ENCODE results near the gene THBS3. TPM values are rescaled to one million over a fixed set of nuclear protein-coding genes. Genes with fewer than 3 reads are reported as not detected.
A peak's percentile ranks its signal among the peaks of the same experiment; 100 is the strongest.
"Not testable (repeated sequence)": the region's sequence is repeated elsewhere in the genome, so short reads cannot be mapped to it uniquely, and the experiment has no call there.

THBS3 gene
- total RNA-seq, 1 donor, result 8.0 TPM

DNA sequence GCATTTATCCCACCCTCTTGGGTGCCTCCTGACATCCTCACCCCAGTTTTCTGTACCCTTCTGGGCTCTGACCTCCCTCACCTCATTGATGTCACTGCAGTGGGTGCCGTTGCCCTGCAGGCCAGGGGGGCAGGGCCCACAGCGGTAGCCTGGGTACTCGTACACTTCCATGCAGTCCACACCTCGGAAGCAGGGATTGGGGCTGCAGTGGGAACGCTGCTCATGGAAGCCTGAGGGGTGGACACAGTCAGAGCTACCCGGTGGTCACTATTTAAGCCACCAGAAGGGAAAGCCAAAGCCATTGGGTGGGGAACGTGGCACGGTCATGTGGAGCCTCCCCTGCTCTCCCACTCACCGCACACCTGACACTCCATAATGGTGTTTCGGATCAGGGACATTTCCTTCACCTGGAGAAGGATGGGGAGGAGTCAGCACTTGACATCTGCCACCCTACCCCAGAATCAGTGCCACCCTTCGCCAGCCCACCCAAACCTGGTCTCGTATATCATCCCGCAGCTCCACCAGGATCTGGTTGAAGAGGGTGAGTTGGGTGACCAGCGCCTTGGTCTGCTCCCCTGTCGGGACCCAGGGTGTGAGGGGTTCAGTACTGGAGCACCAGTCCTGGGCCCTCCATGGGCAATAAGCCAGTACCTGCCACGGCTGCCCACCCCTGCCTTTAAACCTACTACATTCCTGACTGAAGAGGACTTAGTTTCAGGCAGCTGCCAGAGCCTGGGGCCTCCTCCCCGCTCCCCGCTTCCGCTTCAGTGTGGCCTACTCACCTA, 4.8 kb downstream of the THBS3 start:
- Histone ChIP-seq H3K9me3 (ENCODE audit: low read depth, low read length) (no peaks in the 10 kb centered on the region), H3K4me1 (ENCODE audit: insufficient read depth, low read length) (peaks cover 13% of the 10 kb centered on the region), H3K27me3 (ENCODE audit: insufficient read depth, low read length) (no peaks in the 10 kb centered on the region), H3K4me3 (ENCODE audit: low read length) (no peak overlapping the region)

DNA sequence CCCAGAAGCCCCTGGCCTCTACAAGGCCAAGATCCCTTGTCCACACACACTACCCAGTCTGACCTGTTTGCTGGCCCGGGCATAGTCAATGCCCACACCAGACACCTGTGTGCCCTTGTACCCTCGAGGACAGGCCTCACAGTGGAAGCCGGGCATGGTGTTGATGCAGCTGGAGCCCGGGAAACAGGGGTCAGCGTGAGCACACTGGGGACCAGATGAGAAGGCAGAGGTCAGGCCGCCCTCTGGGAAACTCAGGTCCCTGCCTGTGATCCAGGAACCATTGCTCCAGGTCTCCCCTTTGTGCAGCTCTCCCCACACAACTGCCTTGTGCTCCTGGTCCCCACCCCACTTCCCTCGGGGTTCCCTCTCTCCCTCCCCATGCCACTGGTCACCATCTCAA, 5.5 kb downstream of the THBS3 start:
- Histone ChIP-seq H3K4me1 (ENCODE audit: insufficient read depth, low read length) (peaks cover 5% of the 10 kb centered on the region), H3K4me3 (ENCODE audit: low read length) (no peak overlapping the region), H3K9me3 (ENCODE audit: low read depth, low read length) (no peaks in the 10 kb centered on the region), H3K27me3 (ENCODE audit: insufficient read depth, low read length) (no peaks in the 10 kb centered on the region)

DNA sequence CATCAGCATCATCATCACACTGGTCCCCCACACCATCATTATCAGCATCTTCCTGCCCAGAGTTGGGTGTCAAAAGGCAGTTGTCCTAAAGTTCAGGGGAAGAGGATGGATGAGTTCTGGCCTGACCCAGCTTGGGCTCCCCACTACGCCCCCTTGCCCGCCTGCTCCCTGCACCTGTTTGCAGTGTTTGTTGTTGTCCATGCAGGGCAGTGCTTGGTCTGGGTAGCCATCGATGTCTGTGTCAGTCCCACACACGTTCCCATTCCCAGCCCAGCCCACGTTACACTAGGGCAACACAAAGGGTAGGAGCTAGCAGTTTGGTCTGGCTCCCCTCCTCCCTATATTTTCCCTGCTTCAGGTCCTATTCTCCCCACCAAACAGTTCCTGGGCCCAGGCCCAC, 6.8 kb downstream of the THBS3 start:
- Histone ChIP-seq H3K27me3 (ENCODE audit: insufficient read depth, low read length) (no peaks in the 10 kb centered on the region), H3K9me3 (ENCODE audit: low read depth, low read length) (no peaks in the 10 kb centered on the region), H3K4me3 (ENCODE audit: low read length) (no peak overlapping the region), H3K4me1 (ENCODE audit: insufficient read depth, low read length) (no peaks in the 10 kb centered on the region)

DNA sequence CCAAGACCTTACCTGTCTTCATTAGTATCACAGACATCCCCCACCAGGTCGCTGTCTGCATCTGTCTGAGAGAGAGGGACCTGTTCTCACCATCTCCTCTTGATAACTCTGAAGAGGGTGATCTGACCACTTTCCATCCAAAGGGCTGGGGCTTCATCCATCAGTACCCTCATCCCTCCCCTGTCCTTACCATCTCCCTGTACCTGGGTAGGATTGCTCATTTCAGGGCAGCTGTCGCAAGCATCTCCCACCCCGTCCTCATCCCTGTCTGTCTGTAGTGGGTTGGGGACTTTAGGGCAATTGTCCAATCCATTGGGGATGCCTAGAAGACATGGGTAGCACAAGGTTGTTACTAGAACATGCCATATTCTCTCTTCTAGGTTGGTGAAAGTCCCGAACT, 7.9 kb downstream of the THBS3 start:
- no peaks in the 10 kb centered on the region for H3K9me3 ChIP-seq (ENCODE audit: low read depth, low read length)
- H3K4me1 ChIP-seq (ENCODE audit: insufficient read depth, low read length), result peaks cover 1% of the 10 kb centered on the region
- no peak overlapping the region for H3K4me3 ChIP-seq (ENCODE audit: low read length)
- no peaks in the 10 kb centered on the region for H3K27me3 ChIP-seq (ENCODE audit: insufficient read depth, low read length)

DNA sequence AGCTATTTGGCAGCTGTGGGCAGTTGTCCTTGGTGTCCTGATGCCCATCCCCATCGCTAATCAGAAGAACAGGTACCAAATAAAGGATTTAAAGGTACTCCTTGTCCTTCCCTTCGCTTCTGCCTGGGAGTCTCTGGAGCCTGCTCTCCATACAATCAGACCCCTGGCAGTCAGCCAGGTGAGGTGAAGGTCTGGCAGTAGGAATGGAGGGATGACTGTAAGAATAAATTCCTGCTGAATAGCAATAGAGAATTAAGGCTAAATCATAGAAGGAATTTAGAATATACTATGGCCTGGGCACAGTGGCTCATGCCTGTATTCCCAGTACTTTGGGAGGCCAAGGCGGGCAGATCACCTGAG, 9.2 kb downstream of the THBS3 start:
- Histone ChIP-seq H3K4me1 (ENCODE audit: insufficient read depth, low read length) (peaks cover 14% of the 10 kb centered on the region), H3K27me3 (ENCODE audit: insufficient read depth, low read length) (no peaks in the 10 kb centered on the region)

DNA sequence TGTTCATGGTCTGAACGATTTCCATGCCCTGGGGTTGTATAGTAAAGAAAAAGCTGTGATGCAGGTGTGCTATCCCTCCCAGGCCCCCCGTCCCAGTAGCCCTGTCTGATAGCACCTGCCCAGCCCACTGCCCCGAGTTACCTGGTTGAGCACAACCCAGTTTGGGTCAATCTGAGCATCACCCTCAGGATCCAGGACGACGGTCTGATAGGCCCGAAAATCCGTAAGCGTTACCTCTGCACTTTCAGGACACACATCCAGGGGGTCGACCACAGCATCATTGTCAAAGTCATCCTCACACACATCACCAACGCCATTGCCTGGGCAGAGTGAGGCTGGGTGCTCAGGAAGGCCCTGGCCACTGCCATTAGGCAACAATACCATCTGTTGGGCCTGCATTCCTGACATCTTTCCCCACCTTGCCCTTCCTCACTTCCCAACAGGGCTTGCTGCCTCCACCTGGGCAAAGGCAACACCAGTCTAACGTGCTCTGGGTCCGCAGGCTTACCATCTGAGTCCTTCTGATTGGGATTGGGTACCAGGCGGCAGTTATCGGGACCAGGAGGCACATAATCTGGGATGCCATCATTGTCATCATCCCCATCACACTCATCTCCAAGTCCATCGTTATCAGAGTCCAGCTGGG, 9.7 kb downstream of the THBS3 start:
- peaks cover 19% of the 10 kb centered on the region for H3K4me1 ChIP-seq (ENCODE audit: insufficient read depth, low read length)
- H3K9me3 ChIP-seq (ENCODE audit: low read depth, low read length), result no peaks in the 10 kb centered on the region
- no peak overlapping the region for H3K4me3 ChIP-seq (ENCODE audit: low read length)
- no peaks in the 10 kb centered on the region for H3K27me3 ChIP-seq (ENCODE audit: insufficient read depth, low read length)

More for the DNA sequence above, 9.2 kb downstream of the THBS3 start:
- H3K9me3 ChIP-seq (ENCODE audit: low read depth, low read length), result no peaks in the 10 kb centered on the region
- H3K4me3 ChIP-seq (ENCODE audit: low read length), result no peak overlapping the region

DNA sequence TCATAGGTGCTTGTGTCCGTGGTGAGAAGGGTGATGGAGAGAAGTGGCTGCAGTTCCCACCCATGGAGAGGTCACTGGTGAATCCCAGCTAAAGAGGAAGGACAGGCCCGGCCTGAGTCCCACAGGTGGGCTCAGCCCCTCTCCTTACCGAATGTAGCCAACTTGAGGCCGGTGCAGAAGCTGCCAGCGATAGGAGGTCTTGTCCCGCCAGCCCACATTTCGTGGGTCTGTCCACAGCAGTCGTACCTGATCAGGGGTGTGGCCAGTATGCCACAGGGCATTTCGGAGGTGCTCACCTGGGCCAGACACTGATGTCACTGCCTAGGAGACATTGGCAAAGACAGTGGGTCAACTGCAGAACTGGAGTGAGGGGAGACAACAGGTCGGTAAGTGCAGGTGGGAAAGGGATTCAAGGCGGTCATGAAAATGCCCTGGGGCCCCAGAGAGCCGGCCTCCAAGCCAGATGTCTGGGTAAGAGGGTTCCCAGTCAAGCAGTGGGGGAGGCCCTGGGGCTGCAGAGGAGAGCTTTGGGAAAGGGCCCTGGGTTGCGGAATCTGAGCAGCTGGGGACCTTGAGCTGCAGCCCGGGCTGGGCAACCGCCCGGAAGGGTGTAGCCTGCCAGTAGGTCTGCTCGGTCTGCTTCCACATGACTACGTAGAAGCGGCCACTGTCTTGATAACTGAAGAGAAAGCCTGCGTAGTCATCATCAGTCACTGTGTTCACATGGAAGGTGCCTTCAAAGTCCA, 10.6 kb downstream of the THBS3 start:
- Histone ChIP-seq H3K9me3 (ENCODE audit: low read depth, low read length) (no peaks in the 10 kb centered on the region), H3K4me3 (ENCODE audit: low read length) (no peak overlapping the region), H3K4me1 (ENCODE audit: insufficient read depth, low read length) (peaks cover 27% of the 10 kb centered on the region), H3K27me3 (ENCODE audit: insufficient read depth, low read length) (no peaks in the 10 kb centered on the region)

DNA sequence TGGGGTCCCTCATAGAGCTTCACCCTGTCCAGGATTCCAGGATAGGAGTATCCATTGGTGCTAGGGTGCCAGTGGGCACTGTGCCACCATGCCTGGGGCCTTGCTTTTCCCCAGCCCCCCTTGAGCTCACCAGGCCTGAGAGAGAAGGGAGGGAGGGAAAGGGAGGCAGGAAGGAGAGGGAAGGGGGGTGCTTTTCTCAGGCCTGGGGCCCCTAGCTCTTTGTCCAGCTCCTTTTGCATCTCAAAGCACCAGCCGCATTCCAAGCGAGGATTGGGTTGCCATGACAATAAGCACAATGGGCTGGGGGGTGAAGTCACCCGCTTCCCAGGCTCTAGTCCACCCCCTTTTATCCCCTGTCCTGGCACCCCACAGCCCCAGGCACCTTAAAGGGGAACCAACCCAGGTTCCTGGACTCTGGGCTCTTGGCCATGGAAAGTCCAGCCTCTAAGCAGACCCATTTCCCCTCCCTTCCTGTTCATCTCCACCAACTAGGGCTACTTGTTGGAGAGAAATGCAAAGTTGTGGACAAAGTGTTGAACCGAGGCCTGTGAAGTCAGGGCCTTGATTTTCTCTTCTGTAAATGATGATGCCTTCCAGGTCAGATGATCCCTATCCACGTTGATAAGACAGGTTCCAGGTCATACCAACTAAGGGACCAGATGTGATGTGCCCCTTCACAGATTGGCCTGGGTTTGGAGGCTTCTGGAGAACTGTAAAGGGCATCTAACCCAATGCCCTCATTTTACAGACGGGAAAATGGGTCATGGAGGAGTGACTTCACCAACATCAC, 11.4 kb downstream of the THBS3 start:
- no peaks in the 10 kb centered on the region for H3K9me3 ChIP-seq (ENCODE audit: low read depth, low read length)
- no peak overlapping the region for H3K4me3 ChIP-seq (ENCODE audit: low read length)
- peaks cover 27% of the 10 kb centered on the region for H3K4me1 ChIP-seq (ENCODE audit: insufficient read depth, low read length)
- H3K27me3 ChIP-seq (ENCODE audit: insufficient read depth, low read length), result no peaks in the 10 kb centered on the region

DNA sequence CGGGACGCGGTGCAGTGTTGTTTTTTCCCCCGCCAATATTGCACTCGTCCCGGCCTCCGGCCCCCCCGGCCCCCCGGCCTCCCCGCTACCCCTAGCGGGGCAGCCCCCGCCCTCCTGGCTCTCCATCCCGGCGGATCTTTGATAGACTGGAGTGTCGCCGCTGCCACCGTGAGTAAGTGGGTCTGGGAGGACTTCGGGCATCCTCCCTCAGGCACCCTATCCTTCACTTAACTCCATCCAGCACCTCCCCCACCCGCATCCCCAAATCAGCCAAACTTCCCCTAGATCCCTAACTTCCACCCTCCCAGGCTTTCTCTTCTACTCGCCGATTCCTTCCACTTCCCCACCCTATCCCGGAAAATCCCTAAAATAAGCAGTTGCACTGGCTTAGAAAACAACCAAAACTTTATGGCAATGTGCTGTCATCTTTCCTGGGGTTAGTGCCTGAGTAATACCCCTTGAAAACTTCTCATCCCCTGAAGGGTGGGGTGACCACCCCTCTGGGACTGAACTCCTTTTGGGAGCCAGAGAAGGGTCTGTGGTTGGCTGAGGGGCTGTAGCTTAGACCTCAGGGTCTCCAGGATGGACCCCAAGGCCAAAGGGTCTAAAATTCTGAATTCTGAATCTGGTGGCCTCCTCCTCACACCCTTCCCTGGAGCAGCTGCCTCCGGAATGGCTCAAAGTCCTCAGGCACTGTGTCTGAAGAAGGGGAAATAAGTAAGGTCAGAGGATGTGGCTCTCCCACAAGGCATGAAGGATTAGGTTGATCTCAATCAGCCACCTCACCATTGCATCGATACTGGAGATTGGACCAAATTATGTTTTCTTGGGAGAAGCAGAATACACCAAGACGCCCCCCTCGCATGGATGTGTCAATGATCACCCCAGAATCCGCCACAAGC, 12.2 kb downstream of the THBS3 start:
- H3K4me1 ChIP-seq (ENCODE audit: insufficient read depth, low read length), result peaks cover 27% of the 10 kb centered on the region
- H3K27me3 ChIP-seq (ENCODE audit: insufficient read depth, low read length), result no peaks in the 10 kb centered on the region
- no peak overlapping the region for H3K4me3 ChIP-seq (ENCODE audit: low read length)

DNA sequence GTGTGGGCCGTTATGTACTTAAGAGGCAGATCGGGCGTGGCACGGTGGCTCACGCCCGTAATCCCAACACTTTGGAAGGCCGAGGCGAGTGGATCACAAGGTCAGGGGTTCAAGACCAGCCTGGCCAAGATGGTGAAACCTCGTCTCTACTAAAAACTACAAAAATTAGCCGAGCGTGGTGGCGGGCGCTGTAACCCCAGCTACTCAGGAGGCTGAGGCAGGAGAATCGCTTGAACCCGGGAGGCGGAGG, 13.8 kb downstream of the THBS3 start:
- Histone ChIP-seq H3K4me3 (ENCODE audit: low read length) (peak overlapping the region; percentile 31), H3K4me1 (ENCODE audit: insufficient read depth, low read length) (peaks cover 27% of the 10 kb centered on the region)
- not testable (repeated sequence) for H3K9me3 ChIP-seq (ENCODE audit: low read depth, low read length); H3K27me3 ChIP-seq (ENCODE audit: insufficient read depth, low read length)

More for the DNA sequence above, 12.2 kb downstream of the THBS3 start:
- no peaks in the 10 kb centered on the region for H3K9me3 ChIP-seq (ENCODE audit: low read depth, low read length)

DNA sequence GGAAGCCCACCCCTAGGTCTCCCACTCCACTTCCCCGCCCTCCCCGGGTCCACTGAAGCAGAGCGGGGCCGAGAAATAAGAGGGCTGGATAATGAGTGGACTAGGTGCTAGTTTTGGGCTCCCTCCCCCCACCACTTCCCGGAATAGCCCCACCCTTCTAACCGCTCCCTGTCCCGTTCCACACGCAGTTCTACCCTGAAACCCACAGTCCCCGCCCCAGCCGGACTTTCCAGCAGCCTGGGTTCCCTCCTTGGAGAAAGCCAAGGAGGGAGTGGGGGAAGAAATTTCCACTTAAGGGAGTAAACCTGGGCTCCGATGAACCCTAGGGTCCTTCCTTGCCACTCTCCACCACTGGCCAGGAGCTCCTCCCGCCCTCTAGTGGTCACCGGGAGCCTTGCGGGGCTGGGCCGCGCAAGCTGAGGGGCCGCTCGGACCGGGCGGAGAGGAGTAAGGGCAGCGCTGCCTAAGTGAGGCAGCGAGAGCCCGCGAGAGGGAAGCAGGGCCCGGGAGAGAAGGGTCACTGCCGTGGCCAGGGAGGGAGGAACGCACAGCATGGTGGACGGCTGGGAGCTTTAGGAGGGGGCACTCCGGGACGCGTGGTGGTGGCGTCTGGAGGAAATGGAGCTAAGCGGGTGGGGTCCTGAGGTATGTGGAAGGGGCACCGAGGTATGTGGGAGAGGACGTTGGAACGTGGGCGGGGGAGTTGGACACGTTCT, 14.3 kb downstream of the THBS3 start:
- Histone ChIP-seq H3K4me1 (ENCODE audit: insufficient read depth, low read length) (peaks cover 27% of the 10 kb centered on the region), H3K9me3 (ENCODE audit: low read depth, low read length) (no peaks in the 10 kb centered on the region), H3K4me3 (ENCODE audit: low read length) (peak overlapping the region; percentile 9), H3K27me3 (ENCODE audit: insufficient read depth, low read length) (no peaks in the 10 kb centered on the region)

DNA sequence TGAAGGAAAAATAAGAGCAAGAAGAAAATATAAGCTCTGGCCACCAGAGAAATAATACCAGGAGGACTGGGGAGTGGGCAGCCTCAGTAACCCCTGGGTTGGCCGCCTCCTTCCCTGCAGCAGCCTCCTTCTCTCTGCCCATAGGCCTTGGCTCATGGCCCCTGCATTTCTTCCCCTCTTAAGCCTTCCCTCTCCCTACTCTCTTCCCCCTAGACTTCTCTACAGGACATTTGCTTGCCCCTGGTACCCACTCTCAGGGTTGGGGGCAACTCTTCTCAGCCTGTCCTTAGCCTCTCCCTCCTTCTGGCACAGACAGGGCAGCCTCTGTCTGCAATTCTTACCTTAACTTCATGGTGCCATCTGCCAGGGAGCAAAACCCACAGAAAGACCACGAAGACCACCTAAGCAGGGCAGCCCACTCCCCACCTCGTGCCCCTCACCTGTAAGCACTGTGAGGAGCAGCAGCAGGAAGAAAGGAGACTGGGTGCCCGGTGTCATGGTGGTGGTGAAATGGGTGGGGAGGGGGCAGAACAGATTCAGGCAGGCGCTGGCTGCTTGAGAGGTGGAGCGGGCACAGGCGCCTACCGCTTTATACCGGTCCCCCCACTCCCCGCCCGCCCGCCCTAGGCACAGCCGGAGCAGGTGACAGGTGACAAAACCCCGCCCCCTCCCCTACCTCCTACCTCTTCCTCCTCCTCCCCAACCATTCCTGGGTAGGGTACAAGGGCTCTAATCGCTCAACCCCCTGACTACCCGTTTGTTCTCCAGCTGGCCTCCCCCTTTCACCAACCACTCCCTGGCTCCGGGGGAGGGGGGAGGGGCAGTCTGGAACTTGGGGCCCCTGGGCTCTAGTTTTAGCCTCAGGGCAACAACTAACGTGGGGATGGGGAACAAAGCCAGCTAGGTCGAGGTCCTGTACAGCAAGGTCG, 15.1 kb downstream of the THBS3 start:
- H3K4me1 ChIP-seq (ENCODE audit: insufficient read depth, low read length), result peaks cover 27% of the 10 kb centered on the region
- H3K4me3 ChIP-seq (ENCODE audit: low read length), result peak overlapping the region; percentile 9
- H3K9me3 ChIP-seq (ENCODE audit: low read depth, low read length), result no peaks in the 10 kb centered on the region
- no peaks in the 10 kb centered on the region for H3K27me3 ChIP-seq (ENCODE audit: insufficient read depth, low read length)

DNA sequence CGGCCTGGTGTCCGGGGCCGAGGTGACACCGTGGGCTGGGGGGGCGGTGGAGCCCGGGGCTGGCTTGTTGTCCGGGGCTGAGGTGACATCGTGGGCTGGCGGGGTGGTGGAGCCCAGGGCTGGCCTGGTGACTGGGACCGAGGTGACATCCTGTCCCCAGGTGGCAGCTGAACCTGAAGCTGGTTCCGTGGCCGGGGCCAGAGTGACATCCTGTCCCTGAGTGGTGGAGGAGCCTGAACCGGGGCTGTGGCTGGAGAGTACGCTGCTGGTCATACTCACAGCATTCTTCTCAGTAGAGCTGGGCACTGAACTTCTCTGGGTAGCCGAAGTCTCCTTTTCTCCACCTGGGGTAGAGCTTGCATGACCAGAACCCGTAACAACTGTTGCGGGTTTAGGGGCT, 15.8 kb downstream of the THBS3 start:
- Histone ChIP-seq H3K9me3 (ENCODE audit: low read depth, low read length) (no peaks in the 10 kb centered on the region), H3K4me1 (ENCODE audit: insufficient read depth, low read length) (peaks cover 27% of the 10 kb centered on the region), H3K27me3 (ENCODE audit: insufficient read depth, low read length) (no peaks in the 10 kb centered on the region), H3K4me3 (ENCODE audit: low read length) (no peak overlapping the region)
